Measurements from ENCODE around the gene CFAP61.

CFAP61 gene

DNA sequence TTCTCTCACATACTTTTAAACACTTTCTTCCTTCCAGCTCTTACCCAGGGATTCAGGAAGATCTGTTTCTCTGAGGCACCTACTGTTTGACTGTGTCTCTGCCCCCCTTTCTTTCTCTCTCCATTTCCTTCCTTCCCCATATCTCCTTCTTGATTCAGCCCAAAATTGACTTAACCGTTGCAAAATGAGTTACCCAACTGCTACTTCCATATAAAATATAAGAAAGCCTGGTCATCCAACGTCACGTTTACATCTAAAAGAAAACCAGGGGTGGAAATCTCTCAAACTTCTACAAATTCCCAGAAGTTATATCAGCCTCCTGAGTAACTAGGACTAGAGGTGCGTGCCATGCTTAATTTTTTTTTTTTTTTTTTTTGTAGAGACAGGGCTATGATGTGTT lies 220.4 kb downstream of the CFAP61 start:
- H3K4me3 ChIP-seq (ENCODE audit: low read depth, low read length) = no peak overlapping the region
- no peak for DNase-seq
- H3K23ac ChIP-seq (ENCODE audit: low read length) = no peak overlapping the region
- H4K12ac ChIP-seq (ENCODE audit: low read depth, low read length) = no peak overlapping the region
- no peak overlapping the region for H3K9ac ChIP-seq (ENCODE audit: low read length)
- no peak overlapping the region for H3K4ac ChIP-seq (ENCODE audit: low read depth, low read length)
- H3K79me1 ChIP-seq (ENCODE audit: low read length) = no peaks in the 10 kb centered on the region
- H3K18ac ChIP-seq (ENCODE audit: low read length) = no peak overlapping the region
- H2BK5ac ChIP-seq (ENCODE audit: low read depth, low read length, poor library complexity) = no peak overlapping the region
- no peak overlapping the region for H4K91ac ChIP-seq (ENCODE audit: low read depth, low read length)
- no peaks in the 10 kb centered on the region for H3K27me3 ChIP-seq (ENCODE audit: insufficient read depth, low read length)
- no peak overlapping the region for H4K8ac ChIP-seq (ENCODE audit: low read depth, low read length)
- no peak overlapping the region for H3K14ac ChIP-seq (ENCODE audit: low read length)
- no peak overlapping the region for H2BK12ac ChIP-seq (ENCODE audit: low read length)
- no peaks in the 10 kb centered on the region for H3K4me1 ChIP-seq (ENCODE audit: control insufficient read depth in 1 of 2, insufficient read depth in 2 of 2, low read length in 2 of 2)
- WGBS (ENCODE audit: extremely low coverage, insufficient coverage, insufficient read length) = no CpG with 5 or more reads among the region's 4 CpGs
- no peak overlapping the region for H3K27ac ChIP-seq (ENCODE audit: low read depth, low read length)
- H2BK120ac ChIP-seq (ENCODE audit: insufficient read depth, low read length, poor library complexity) = no peak overlapping the region
- no peaks in the 10 kb centered on the region for H3K36me3 ChIP-seq (ENCODE audit: control insufficient read depth in 1 of 2, insufficient read depth in 2 of 2, low read length in 2 of 2)
- no peak overlapping the region for H2AFZ ChIP-seq (ENCODE audit: insufficient read depth, low read length, poor library complexity)
- H2AK5ac ChIP-seq (ENCODE audit: low read length) = no peak overlapping the region
- H3K9me3 ChIP-seq (ENCODE audit: insufficient read depth, low read depth, low read length) = peaks cover 5% of the 10 kb centered on the region
- H3K4me2 ChIP-seq (ENCODE audit: low read length) = no peak overlapping the region
- H3K79me2 ChIP-seq (ENCODE audit: control insufficient read depth, insufficient read depth, low read length, poor library complexity) = no peaks in the 10 kb centered on the region

DNA sequence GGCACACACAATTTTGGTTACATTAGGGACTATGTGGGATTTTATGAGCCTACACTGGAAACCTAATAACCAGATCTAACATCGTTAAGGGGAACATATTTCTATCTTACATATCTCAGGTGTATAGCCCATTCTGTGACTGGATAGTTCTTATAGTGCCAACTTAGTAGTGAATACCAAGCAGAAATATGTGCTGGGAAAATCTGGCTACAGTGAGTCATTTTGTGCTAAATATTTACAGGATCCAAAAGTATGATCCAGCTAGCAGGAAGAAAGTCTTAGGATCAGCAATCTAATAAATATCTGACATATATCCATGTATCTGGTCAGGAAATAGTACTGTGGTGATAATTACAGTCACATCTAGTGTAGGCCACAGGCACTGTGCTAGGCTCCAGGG lies 221.0 kb downstream of the CFAP61 start:
- Histone ChIP-seq H3K4ac (ENCODE audit: low read depth, low read length) (no peak overlapping the region), H3K36me3 (ENCODE audit: control insufficient read depth in 1 of 2, insufficient read depth in 2 of 2, low read length in 2 of 2) (no peaks in the 10 kb centered on the region), H2AFZ (ENCODE audit: insufficient read depth, low read length, poor library complexity) (no peak overlapping the region), H4K12ac (ENCODE audit: low read depth, low read length) (no peak overlapping the region), H3K4me2 (ENCODE audit: low read length) (no peak overlapping the region), H3K14ac (ENCODE audit: low read length) (no peak overlapping the region), H4K8ac (ENCODE audit: low read depth, low read length) (no peak overlapping the region), H2BK12ac (ENCODE audit: low read length) (no peak overlapping the region), H3K9me3 (ENCODE audit: insufficient read depth, low read depth, low read length) (peaks cover 5% of the 10 kb centered on the region), H2AK5ac (ENCODE audit: low read length) (no peak overlapping the region), H3K27ac (ENCODE audit: low read depth, low read length) (no peak overlapping the region), H3K9ac (ENCODE audit: low read length) (no peak overlapping the region), H3K4me3 (ENCODE audit: low read depth, low read length) (no peak overlapping the region), H3K27me3 (ENCODE audit: insufficient read depth, low read length) (no peaks in the 10 kb centered on the region), H2BK120ac (ENCODE audit: insufficient read depth, low read length, poor library complexity) (no peak overlapping the region), H2BK5ac (ENCODE audit: low read depth, low read length, poor library complexity) (no peak overlapping the region), H3K4me1 (ENCODE audit: control insufficient read depth in 1 of 2, insufficient read depth in 2 of 2, low read length in 2 of 2) (no peaks in the 10 kb centered on the region), H3K79me2 (ENCODE audit: control insufficient read depth, insufficient read depth, low read length, poor library complexity) (no peaks in the 10 kb centered on the region), H3K79me1 (ENCODE audit: low read length) (no peaks in the 10 kb centered on the region), H3K23ac (ENCODE audit: low read length) (no peak overlapping the region), H3K18ac (ENCODE audit: low read length) (no peak overlapping the region), H4K91ac (ENCODE audit: low read depth, low read length) (no peak overlapping the region)
- no peak for DNase-seq
- WGBS (ENCODE audit: extremely low coverage, insufficient coverage, insufficient read length) = no CpG with 5 or more reads among the region's 1 CpG

DNA sequence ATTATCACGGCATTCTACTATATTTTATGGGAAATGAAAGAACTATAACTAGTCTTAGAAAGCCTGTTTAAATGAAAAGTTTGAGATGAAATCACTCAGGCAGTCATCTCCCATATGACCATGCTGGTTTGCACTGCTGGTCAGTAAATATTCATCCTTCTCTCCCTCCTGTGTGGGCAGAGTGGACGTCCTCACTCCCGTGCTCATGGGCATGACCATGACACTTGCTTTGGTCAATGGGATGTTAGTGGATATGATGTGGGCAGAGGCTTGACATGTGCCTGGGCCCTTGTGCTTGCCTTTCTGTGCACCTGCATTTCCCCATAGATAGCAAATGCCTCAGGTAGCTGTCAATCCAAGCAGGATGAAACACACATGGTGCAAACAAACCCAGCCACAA lies 222.5 kb downstream of the CFAP61 start:
- H3K4me1 ChIP-seq (ENCODE audit: control insufficient read depth in 1 of 2, insufficient read depth in 2 of 2, low read length in 2 of 2) = no peaks in the 10 kb centered on the region
- no peak overlapping the region for H3K23ac ChIP-seq (ENCODE audit: low read length)
- no peak overlapping the region for H2AFZ ChIP-seq (ENCODE audit: insufficient read depth, low read length, poor library complexity)
- H3K4me3 ChIP-seq (ENCODE audit: low read depth, low read length) = no peak overlapping the region
- no peaks in the 10 kb centered on the region for H3K27me3 ChIP-seq (ENCODE audit: insufficient read depth, low read length)
- no peaks in the 10 kb centered on the region for H3K79me2 ChIP-seq (ENCODE audit: control insufficient read depth, insufficient read depth, low read length, poor library complexity)
- no peak overlapping the region for H2BK12ac ChIP-seq (ENCODE audit: low read length)
- no peak overlapping the region for H2BK120ac ChIP-seq (ENCODE audit: insufficient read depth, low read length, poor library complexity)
- no peaks in the 10 kb centered on the region for H3K79me1 ChIP-seq (ENCODE audit: low read length)
- H4K12ac ChIP-seq (ENCODE audit: low read depth, low read length) = no peak overlapping the region
- H3K4me2 ChIP-seq (ENCODE audit: low read length) = no peak overlapping the region
- no peaks in the 10 kb centered on the region for H3K36me3 ChIP-seq (ENCODE audit: control insufficient read depth in 1 of 2, insufficient read depth in 2 of 2, low read length in 2 of 2)
- no peak for DNase-seq
- no CpG with 5 or more reads among the region's 3 CpGs for WGBS (ENCODE audit: extremely low coverage, insufficient coverage, insufficient read length)
- peaks cover 5% of the 10 kb centered on the region for H3K9me3 ChIP-seq (ENCODE audit: insufficient read depth, low read depth, low read length)
- H3K27ac ChIP-seq (ENCODE audit: low read depth, low read length) = no peak overlapping the region
- no peak overlapping the region for H4K91ac ChIP-seq (ENCODE audit: low read depth, low read length)
- no peak overlapping the region for H2BK5ac ChIP-seq (ENCODE audit: low read depth, low read length, poor library complexity)
- H2AK5ac ChIP-seq (ENCODE audit: low read length) = no peak overlapping the region
- H4K8ac ChIP-seq (ENCODE audit: low read depth, low read length) = no peak overlapping the region
- no peak overlapping the region for H3K14ac ChIP-seq (ENCODE audit: low read length)
- H3K4ac ChIP-seq (ENCODE audit: low read depth, low read length) = no peak overlapping the region
- H3K9ac ChIP-seq (ENCODE audit: low read length) = no peak overlapping the region
- H3K18ac ChIP-seq (ENCODE audit: low read length) = no peak overlapping the region

DNA sequence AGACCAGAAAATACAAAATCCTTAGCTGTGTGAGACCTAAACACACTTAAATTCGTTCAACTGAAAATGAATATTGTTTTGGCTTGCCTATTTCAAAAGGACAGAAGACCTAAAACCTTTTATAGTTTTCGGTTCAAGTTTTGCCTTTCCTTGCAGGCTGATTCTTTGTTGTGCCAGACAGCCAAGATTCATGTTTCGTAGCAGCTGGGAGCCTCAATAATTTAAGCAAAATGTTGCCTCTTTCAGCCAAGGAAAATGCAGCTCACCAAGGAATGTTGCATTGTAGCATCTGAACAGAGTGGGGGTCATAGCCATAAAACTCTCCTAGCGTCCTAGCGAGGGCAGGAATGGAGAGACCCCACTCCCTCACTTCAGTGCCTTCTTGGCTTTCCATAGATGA lies 223.3 kb downstream of the CFAP61 start:
- no peak for DNase-seq
- Histone ChIP-seq H3K36me3 (ENCODE audit: control insufficient read depth in 1 of 2, insufficient read depth in 2 of 2, low read length in 2 of 2) (no peaks in the 10 kb centered on the region), H3K9me3 (ENCODE audit: insufficient read depth, low read depth, low read length) (peaks cover 5% of the 10 kb centered on the region), H4K12ac (ENCODE audit: low read depth, low read length) (no peak overlapping the region), H3K4me1 (ENCODE audit: control insufficient read depth in 1 of 2, insufficient read depth in 2 of 2, low read length in 2 of 2) (no peaks in the 10 kb centered on the region), H3K4me3 (ENCODE audit: low read depth, low read length) (no peak overlapping the region), H2BK120ac (ENCODE audit: insufficient read depth, low read length, poor library complexity) (no peak overlapping the region), H3K79me1 (ENCODE audit: low read length) (no peaks in the 10 kb centered on the region), H4K8ac (ENCODE audit: low read depth, low read length) (no peak overlapping the region), H3K79me2 (ENCODE audit: control insufficient read depth, insufficient read depth, low read length, poor library complexity) (no peaks in the 10 kb centered on the region), H2AFZ (ENCODE audit: insufficient read depth, low read length, poor library complexity) (no peak overlapping the region), H3K18ac (ENCODE audit: low read length) (no peak overlapping the region), H3K23ac (ENCODE audit: low read length) (no peak overlapping the region), H3K14ac (ENCODE audit: low read length) (no peak overlapping the region), H4K91ac (ENCODE audit: low read depth, low read length) (no peak overlapping the region), H3K27me3 (ENCODE audit: insufficient read depth, low read length) (no peaks in the 10 kb centered on the region), H3K27ac (ENCODE audit: low read depth, low read length) (no peak overlapping the region), H3K4me2 (ENCODE audit: low read length) (no peak overlapping the region), H2BK5ac (ENCODE audit: low read depth, low read length, poor library complexity) (no peak overlapping the region), H2BK12ac (ENCODE audit: low read length) (no peak overlapping the region), H2AK5ac (ENCODE audit: low read length) (no peak overlapping the region), H3K4ac (ENCODE audit: low read depth, low read length) (no peak overlapping the region), H3K9ac (ENCODE audit: low read length) (no peak overlapping the region)
- WGBS (ENCODE audit: extremely low coverage, insufficient coverage, insufficient read length) = no CpG with 5 or more reads among the region's 5 CpGs

Measured in trophoblast cell (in vitro differentiated cells and primary cell).